Stimulated activated CD4-positive, alpha-beta T cell treated with anti-CD3 and anti-CD28 coated beads, Interleukin-4, amount 100 ng/mL, for 1 hour (primary cell): Measurements from ENCODE around the gene NIT1.
"Not testable (repeated sequence)": the region's sequence is repeated elsewhere in the genome, so short reads cannot be mapped to it uniquely, and the experiment has no call there.

Source experiments
- DNase-seq: peaks from one replicate; pipeline ENCODE4 v3.0.0-alpha.2; 2020

Gene NIT1

DNA sequence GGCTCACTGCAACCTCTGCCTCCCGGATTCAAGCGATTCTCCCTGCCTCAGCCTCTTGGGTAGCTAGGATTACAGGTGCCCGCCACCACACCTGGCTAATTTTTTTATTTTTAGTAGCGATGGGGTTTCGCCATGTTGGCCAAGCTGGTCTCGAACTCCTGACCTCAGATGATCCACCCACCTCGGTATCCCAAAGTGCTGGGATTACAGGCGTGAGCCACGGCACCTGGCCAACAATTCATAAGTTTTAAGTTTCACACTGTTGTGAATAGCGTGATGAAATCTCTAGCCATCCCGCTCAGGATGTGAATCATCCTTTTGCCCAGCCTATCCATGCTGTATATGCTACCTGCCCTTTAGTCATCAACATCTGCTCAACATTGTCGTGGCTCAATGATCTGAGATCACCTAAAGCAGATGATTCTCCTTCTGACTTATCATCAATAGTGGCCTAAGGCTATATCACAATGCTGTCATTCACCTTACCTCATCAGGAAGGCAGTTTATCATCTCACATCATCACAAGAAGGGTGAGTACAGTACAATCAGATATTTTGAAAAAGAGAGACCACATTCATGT is 2.7 kb upstream of the NIT1 start:
- DNase-seq: no peak

GRCh38 chr1:161115961-161116360 is 1.9 kb upstream of the NIT1 start:
- not testable (repeated sequence) for DNase-seq

GRCh38 chr1:161119092-161119903 is 1.4 kb downstream of the NIT1 start:
- peak; percentile 66 for DNase-seq

DNA sequence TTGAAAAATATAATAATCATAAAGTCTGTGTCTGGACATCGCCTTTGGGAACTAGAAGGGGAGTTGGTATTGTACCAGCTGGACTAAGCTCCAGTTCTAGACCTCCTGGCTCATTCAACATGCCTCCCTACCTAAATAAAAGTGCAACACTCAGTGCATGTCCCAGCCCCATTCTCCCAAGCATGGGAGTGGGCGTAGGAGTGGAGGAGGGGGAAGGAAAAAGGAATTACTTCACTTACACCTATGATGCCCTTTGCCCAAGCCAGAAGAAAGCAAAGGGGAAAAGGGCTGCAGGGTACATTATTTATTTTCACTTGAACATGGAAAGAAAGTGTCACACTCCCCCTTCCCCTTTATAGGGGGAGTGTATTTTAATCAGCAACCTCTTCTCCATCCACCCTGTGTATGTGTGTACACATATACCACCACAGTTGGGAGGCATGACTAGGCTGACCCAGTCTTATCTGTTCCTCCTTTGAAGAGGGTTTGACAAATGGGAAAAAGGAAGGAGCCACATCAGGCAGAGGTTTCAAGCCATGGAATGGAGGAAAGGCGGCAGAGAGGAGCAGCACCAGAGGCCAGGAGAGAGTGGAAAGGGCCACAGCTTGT is 3.2 kb downstream of the NIT1 start:
- no peak for DNase-seq

- DNase-seq: no peak
Measured at GRCh38 chr1:161121834-161122233, 3.9 kb downstream of the NIT1 start.

DNA sequence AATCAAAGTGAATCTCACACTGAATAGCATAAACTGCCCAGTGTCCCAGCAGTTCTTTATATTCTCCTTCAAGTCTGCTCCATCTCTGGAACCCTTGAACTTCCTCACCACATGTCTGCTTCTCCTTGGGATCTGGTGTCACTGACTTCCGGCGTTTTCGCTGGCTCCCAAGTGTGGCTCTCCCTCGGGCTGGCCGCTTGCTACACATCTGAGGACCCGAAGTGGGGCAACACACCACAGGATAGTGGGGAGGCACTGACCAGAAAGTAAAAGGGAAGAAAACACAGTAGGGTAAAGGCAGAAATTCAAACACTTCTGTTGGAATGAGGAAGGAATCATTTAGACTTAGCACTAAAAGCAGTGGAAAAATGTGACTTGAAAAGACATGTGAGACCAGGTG is 5.1 kb downstream of the NIT1 start:
- no peak for DNase-seq

DNA sequence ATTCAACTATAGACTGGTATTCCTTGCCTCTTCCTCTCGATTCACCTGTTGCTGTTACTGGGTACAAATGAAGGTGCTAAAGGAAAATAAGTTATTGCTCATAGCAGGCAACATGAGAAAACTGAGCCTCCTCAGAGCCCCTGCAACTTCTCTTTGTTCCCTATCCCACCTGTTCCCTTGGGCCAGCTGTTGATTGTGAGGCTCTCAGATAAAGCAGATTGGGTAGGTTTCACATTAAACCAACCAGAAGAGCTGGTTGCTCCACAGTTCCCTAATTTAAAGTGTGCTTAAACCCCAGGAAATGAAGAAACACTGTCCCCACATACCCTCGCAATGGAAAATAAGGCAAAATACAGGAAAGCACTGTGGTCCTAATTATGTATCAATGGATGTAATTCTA is 9.7 kb downstream of the NIT1 start:
- DNase-seq: no peak

DNA sequence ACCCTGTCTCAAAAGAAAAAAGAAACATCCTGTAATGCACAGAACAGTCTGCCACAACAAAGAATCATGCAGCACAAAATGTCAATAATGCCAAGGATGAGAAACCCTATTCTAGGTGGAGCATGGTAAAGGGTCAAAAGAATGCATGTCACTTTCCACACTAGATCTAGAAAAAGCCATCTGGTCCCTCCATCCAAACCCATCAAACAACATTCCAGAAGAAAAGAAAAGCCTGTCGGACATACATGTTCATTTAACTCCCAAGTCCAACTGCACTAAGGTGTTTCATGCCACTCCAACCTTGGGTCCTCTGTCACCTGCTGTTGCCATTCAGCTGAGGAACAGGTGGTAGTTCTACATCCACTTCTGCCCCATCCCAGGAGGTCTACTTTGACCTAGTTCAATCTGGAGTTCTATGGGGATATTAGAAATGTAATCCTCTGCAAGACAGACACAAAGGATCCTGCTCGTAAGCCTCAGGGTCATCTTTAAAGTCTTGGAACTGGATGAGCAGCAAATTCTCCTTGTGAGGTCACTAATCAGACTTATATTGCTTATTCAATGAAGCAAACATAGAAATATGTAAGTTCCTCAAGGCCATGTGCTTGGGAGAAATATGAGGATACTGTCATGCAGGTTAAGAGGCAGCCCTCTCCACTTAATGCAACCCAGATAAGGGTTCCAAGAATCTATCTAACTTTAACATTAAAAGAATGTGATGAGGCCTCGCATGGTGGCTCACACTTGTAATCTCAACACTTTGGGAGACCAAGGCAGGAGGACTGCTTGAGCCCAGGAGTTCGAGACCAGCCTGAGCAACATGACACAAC is 10.9 kb downstream of the NIT1 start:
- no peak for DNase-seq

GRCh38 chr1:161130266-161130665 is 12.4 kb downstream of the NIT1 start:
- no peak for DNase-seq

GRCh38 chr1:161131523-161132409 is 13.9 kb downstream of the NIT1 start:
- no peak for DNase-seq

GRCh38 chr1:161132410-161133219 is 14.7 kb downstream of the NIT1 start, which contains the start of gene DEDD:
DEDD (minus strand) TSS chr1:161132667; CDS start chr1:161124462, 8,205 bp downstream.
- DNase-seq: peak; percentile 89

- no peak for DNase-seq
Measured at GRCh38 chr1:161133220-161133740, 15.4 kb downstream of the NIT1 start.

DNA sequence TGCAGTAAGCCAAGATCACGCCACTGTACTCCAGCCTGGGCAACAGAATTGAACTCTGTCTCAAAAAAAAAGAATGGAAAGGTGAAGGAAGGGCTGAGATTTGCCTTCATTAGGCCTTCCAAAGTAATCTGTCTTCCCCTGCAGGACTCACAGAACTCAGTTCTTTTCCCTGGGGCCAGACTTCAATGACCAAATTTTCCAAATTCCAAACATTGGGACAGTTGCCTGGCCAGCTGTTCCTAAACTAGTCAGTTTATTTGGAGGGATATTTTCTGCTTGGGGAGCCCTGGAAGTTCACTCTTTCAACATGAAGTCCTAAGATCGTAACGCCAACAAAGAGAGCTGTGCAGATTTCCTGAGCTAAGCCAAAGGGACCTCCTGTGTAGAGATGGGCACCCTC is 20.0 kb downstream of the NIT1 start:
- no peak for DNase-seq

DNA sequence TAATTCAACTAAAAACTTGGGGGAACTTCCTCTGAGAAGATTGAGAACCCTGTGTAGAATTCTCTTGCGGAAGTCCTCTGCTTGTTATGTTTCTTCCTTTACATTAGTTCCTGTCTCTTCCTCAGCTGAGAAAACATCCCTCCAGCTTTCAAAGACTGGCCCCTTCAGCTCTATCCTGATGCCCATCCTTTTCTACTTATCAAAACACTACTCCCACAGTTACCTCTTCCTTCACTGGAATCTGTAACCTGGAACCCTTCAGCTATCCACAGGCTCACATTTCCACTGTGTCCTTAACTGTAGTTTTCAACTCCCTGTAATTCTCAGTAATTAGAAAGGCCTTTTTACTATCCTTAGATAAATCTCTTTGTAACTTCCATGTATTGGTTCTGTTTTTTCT is 20.5 kb downstream of the NIT1 start:
- no peak for DNase-seq

DNA sequence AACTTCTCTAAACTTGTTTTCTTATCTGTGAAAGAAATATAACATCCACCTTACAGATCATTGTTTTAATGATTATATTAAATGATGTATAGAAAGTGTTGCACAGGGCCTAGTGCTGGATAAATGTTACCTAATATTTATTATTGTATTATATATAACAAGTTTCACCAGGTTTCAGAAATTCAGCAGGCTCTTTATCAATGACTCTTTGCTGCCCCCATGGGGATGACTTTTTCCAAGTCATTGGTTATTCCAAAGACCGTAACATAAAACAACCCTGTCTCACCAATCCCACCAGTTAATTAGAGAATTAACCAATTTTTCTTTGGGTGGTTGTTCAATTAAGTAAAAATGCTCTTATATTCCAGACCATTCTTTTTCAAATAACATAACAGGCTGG is 21.9 kb downstream of the NIT1 start:
- DNase-seq: no peak

GRCh38 chr1:161140755-161141400 is 23.0 kb downstream of the NIT1 start:
- DNase-seq: no peak

DNA sequence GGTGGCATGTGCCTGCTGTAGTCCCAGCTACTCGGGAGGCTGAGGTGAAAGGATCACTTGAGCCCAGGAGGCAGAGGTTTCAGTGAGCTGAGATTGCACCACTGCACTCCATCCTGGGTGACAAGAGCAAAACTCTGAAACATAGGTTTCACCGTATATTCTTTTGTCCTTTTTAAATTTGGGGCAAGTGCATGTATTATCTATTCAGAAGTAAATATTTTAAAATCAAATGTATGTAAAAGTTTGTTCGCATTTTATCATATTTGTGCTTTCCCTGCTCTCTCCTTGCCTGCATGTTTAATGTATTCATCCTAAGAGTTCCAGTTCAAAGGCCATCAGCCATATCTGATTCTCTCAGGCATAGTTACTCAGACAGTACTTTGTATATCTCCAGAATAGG is 27.9 kb downstream of the NIT1 start:
- DNase-seq: no peak

DNA sequence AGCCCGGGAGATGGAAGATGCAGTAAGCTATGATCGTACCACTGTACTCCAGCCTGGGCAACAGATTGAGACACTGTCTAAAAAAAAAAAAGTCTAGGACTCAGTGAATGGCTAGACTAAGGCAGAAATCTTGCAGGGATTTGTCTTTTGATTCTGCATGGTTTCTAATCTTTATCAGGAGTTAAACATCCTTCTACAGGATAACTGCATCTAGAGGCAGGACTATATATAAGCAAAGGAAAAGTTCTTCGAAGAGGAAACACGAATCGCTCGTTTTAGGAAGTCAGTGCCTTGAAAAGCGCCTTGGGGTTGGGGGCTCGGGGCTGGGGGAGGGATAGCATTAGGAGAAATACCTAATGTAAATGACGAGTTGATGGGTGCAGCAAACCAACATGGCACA is 35.3 kb downstream of the NIT1 start:
- no peak for DNase-seq

- DNase-seq: peak; percentile 75
Measured at GRCh38 chr1:161153682-161154337, 35.9 kb downstream of the NIT1 start, which contains the start of gene UFC1. UFC1 (plus strand) TSS chr1:161153978; CDS start chr1:161153998, 20 bp downstream.

DNA sequence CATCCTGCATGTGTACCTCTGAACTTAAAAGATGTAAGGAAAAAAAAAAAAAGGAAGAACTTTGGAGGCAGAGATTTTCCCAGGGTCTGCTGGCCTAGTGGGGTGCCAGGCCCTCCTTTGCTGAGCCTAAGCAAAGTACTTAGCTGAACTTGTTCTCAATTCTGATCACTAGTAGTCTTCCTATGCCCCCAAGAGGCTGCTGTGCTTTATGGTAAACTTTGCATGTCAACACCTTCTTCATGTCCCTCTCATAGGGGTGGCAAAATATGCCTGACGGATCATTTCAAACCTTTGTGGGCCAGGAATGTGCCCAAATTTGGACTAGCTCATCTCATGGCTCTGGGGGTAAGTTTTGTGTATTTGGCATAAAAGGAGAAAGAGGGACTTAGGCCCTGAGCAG is 40.0 kb downstream of the NIT1 start:
- DNase-seq: no peak
